Renal cortex interstitium (tissue), 11 donors: ENCODE data around the gene CAMKV. TPM values are rescaled to one million over a fixed set of nuclear protein-coding genes. Genes with fewer than 3 reads are reported as not detected.
"Not testable (repeated sequence)": the region's sequence is repeated elsewhere in the genome, so short reads cannot be mapped to it uniquely, and the experiment has no call there.

ENCODE experiments used
- DNase-seq, 11 donors: peaks; one replicate each; pipeline ENCODE4 v3.0.0-alpha.2; 2013; ENCODE audit warnings: low read depth in 9 of 11, low spot score in 4 of 11; ENCODE audit errors: extremely low read depth in 1 of 11
- polyA plus RNA-seq, 3 donors: library from polyadenylated mRNA; unstranded; fragments of 120-200 nt; gene quantifications; one replicate each; pipeline ENCODE4 v1.2.1, GENCODE V29; 2013; ENCODE audit not compliant: insufficient read length in 3 of 3

CAMKV gene
- polyA plus RNA-seq, 3 donors, result 0.16 to 0.18 (median 0.17) TPM

DNA sequence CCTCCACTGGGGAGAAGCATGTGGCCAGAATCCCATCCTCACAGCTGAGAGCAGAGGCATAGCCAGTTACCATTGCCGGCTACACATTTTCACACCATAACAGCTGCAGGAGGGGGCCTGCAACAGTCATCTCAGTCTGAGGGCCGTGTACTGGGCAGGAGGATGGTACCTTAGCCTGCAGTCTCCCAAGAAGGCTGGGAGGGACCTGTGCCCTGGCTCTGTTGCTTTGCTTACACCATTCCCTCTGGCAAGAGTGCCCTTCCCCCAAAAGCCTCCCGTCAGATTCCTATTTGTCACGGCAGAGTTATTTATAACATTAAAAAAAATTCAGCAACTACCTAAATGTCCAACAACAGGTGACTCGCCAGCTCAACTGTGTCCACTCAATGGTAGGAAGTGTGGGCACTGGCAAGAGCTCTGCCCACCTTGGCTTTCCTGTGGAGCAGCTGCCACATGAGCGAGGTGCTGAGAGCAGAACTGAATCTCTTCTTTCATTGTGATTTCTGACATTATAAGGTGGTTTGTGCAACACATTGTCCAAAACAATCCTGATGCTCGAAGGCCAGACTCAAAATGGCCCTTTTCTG is 4.4 kb downstream of the CAMKV start:
- no peak for DNase-seq

DNA sequence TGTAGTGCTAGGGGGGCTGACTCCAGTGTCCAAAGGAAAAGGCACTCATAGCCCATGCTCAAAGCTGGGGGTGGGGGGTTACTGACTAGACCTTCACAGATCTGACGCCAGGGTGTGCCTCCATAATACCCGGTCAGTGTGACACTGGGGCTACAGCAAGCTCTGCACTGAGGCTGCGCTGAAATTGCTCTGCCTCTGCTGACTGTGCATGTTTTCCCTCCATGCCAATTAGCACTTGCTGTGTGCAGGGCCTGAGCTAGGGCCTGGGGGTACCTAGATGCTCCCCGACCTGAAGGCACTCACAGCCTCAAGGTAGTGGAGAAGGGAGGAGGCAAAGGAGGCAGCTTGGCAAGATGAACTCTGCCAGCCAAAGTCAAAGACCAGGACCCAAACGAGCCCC is 5.2 kb downstream of the CAMKV start:
- no peak for DNase-seq

DNA sequence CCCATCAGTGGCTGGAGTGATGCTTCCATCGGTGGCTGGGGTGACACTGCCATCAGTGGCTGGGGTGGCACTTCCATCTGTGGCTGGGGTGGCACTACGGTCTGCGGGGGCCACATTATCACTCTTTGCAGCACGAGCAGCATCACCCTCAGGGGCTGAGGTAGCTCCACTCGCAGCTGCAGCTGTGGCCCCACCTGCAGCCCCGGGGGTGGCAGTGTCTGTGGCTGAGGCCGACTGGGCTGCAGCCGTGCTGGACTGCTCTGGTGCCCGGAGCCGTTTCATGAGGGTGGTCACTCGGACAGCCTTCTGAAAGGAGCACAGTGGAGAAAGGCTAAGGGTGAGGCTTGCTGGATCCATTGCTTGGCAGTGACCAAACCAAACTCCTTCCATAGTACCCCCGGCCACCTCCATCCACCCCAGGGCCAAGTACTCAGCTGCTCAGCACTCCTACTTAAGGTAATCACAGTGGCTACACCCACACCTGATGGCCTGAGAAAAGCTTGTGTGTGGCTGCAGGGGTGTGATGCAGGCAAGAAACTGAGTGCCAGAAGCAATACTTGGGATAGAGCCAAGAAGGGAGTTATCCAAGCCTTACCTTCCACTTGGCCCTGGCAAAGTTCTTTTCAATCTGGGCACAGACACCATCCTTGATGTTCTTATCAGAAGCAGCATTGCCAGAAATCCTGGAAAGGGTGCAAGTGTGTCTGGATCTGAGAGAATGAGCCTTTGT is 10.0 kb downstream of the CAMKV start:
- no peak for DNase-seq

DNA sequence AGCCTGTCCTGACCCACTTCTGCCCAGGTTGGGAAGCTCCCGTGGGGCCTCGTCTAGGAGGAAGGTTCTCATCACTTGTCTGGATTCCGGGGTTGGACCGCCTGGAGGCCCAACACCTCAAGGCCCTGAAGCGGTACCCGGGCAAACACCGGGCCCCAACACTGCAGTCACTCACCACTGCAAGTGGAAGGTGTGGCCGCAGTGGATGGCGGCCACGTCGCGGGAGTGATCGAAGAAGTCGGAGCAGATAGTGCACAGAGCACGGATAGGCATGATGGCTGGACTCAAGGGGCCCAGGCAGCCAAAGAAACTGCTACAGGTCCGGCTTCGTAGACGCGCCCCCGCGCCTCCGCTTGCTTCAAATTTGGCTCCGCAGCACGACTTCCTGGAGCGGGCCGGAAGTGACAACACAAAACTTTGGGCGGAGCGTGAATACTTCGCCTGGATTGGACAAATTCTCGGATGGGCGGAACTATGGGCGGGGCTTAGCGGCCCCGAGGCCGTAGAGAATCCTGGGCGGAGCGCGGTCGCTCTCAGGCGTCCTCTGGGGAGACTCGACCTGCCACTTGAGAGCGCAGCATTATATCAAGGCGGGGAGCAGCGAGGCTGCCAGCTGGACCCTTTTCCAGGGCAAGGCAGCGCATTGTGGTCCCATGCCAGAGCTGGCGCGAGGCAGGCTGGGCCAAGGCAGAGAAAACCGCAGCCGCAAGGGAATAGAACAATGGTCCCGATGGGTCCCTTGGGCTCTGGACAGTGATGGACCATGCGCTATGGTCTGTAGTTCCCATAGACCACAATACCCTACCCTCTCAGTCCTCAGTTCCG is 13.3 kb downstream of the CAMKV start, which contains the start of gene TRAIP:
TRAIP (minus strand) TSS at position 384 of the 825 bp plus-strand sequence; CDS start at position 273, 111 bp downstream.
- DNase-seq, result peak; percentile 86 to 95 (median 92)

DNA sequence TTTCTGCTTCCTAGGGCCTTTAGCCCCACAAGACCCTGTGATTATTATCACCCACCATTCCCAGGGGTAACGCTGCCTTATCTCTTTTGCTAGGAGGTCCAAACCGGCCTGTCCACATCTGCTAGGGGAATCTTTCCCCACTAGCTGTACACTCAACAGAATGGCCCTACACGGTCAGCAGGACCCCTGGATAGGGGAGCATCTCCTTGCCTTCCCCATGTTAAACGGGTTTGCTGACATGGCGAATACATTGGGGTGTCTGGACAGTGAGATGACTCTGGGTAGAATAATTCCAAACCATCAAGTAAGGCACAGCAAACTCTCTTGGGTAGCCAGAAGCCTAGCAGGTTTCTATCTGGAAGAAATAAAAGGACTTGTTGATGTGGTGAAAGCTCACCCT is 14.0 kb downstream of the CAMKV start:
- DNase-seq, result no peak

DNA sequence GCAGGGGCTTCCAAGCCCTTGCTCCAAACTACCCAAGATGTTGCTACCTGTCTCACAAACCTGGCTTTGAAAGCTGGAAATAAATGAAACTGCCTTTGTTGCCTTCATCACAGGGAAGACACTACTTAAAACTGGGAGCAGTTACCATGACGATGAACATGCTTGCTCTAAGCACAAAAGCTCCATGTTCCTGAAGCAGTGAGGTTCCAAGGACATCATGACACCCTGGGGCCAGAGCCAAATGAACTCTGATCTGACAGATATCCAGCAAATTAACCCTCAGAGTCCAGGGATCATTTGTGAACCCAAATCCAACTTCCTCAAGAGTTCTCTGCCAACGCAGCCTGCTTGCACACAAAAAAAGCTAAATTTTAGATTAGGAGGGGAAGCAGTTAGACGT is 24.0 kb downstream of the CAMKV start:
- no peak for DNase-seq

DNA sequence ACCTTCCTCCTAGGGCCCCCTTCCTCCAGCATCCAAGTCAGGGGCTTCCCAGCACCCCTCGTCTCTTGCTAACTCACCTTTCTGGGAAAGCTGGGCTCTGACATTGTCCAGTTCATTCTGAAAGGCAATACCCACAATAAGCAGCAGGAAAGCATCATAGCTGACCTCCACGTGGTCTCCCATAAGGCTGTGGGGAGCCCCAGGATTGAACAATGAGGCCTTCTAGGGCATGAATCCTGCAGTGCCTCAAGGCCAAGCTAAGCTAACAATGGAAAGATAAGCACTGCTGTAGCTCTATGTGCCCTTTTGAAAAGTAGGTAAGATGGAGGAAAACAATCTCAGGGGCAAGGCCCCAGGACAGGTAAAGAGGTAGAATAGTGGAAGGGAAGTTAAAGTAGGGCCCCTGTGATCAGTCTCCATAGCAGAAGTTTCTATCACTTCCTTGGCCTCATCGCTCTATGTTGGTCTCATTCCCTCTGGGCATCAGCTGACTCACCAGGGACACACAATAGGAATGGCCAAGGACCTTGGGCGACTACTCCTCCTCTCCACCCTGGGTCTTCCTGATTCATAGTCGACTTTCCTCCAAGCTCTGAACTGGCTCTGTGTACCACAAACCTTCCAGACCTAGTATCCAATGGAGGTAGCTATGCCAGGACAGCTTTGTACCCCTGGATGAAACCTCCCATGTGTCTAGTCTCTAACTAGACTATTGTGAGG is 25.1 kb downstream of the CAMKV start:
- DNase-seq, result no peak

DNA sequence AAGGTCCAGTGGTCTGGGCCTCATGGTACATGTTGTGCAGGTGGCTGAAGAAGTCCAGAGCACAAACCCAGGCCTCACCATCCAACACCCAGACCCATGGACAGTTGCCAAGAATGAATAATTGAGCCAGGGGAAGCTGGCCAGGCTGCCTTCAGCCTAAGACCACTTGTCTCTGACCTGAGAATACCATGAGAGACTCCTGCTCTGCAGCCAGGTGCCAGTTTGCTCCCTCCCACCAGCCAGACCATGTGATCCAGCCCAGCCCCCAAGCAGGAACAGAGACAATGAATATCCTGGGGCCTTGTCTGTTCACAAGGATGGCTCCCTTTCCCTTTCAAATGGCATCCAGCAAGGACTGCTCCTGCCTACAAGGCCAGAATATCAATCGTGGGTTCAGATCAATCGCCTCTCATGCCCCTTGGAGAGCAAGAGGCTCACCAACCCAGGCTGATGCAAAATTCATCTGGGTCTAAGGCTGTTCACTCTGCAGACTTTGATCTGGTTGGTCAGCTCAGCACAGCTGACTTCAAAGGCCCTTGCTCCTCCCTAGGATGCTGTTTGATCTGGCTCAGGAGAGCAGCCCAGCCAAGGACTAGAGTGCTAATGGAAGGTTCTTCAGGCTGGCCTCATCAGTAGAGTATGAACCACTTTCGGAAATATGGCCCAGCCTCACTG is 26.7 kb downstream of the CAMKV start:
- DNase-seq, result no peak

DNA sequence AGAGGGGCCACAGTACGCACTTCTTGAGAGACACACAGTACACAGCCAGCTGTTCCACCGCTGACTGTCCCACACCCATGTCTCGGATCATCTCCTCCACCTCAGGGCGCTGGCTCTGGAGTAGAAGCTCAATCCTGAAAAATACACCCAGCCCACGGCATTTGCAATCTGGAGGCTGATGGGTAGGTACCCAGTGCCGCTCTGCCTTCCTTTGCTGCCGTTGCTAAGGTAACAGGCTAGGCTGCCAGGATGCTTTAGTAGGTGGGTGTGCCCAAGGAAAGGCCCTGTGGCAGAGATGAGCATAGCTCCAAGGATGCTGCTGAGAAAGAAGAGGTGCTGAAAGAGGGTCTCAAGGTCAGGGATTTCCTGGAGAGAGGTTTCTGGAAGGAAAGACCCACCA is 27.9 kb downstream of the CAMKV start:
- no peak for DNase-seq

DNA sequence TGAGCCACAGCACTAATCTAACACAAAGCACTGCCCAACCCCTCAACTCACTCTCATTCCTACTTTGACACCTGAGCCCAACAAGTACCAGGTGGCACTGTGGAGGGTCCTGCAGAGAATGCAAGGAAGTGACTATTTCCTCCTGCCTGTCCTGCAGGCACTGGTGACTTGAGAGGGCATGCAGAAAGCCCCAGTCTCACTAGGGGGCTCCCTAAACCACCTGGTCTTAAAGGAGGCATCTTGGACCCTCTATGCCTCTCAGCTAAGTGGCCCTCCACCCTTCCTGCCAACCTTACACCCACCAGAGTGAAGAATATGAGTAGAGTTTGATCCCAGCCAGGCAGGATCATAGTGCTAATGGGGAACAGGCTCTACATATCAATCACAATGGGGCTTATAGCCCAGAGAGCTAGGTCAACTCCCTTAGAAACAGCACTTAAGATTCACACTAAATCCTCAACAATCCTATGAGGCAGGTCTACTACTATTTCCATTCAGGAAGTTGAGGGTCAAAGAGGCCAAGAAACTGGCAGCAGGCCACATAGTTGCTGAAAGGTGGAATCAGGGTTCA is 28.5 kb downstream of the CAMKV start:
- peak in 1 of 11 donors; percentile 3 for DNase-seq

DNA sequence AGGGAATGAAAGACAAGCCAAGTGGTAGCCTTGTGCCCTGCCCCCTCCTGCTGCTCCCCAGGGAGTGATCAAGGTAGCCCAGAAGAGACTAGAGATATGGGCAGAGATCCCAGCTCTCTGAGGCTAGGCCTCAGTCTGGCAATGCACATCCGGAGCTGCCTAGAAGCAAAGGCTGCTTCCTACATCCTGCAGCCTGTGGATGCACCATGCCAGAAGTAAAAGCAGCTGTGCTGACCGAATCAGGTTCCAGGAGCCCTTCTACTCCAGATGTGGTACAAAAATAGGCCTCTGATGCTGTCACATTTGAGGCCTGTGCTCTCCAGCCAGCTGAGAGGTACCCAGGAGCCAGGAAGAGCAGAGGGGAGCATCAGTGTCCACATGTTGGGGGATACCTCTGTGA is 29.3 kb downstream of the CAMKV start:
- no peak for DNase-seq

DNA sequence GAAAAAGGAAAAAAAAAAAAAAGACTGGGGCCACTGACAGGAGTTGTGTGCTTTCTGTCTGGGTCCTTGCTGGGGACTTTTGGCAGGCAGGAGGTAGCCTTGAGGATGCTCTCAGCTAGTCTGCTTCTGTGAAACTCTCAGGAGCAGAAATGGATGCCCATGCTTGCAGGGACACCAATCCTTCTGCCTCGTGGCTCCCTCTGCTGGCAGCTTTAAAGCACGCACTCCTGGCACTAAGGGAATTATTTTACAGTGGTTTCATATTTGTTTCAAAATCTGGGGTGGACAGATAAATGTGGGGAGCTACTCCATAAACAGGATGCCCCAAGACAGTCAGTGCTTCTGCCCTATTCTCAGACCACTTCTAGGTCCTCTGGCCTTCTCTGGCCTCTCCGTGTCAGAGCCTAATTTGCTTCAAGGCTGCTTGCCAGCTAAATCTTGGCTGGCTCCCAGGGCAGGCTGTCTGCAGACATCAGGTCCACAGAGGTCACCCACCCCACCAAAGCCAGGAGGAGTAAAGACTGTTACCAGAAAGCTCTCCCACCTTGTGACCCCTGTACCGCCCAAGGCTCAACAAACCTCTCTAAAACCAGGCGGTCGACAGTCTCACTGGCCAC is 30.4 kb downstream of the CAMKV start:
- peak; percentile 47 to 77 (median 62) for DNase-seq

DNA sequence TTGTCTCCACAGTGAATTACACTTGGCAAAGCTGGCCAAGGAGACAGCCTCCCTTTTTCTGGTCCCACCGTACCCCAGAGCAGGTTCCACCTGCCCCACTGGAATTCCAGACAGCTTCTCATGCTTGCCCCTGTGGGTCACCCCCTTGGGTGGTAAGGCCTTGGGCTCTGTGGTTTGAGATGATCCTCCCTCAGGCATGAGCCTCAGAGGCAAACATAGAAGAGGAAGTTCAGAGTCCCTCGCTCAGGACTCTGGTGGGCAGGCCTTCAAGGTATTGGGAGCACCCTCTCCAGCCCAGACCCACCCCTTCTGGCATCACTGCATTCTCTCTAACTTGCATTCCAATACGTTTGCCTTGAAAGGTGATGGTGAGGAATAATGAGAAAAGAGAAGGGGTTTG is 38.4 kb downstream of the CAMKV start:
- no peak for DNase-seq

DNA sequence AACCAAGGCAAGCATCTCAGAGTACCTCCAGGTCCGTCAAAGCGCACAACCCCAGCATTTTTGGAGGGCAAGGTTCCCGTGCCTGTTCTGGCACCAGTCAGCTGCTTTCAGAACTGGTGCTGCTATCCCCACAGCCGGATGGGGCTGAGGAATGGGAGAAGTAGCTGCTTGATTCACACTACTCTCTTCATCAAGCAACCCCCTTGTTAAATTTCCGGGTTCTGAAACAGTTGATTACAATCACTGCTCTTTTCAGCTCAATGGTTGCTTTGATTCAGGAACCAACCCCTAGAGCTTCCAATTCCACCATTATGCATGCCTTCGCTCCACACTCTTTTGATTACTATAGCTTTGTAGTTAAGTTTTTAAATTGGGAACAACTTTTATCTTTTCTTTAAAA is 43.7 kb downstream of the CAMKV start:
- DNase-seq, result no peak

DNA sequence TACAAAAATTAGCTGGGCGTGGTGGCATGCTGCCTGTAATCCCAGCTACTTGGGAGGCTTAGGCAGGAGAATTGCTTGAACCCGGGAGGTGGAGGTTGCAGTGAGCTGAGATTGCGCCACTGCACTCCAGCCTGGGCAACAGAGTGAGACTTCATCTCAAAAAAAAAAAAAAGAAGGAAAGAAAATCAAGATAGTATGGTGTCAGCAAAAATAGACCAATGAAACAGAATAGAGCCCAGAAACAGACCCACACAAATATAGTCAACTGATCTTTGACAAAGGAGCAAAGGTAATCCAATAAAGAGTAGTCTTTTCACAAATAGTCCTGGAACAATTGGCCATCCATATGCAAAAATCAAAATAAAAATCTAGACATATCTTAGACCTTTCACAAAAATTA is 46.6 kb downstream of the CAMKV start:
- not testable (repeated sequence) for DNase-seq

DNA sequence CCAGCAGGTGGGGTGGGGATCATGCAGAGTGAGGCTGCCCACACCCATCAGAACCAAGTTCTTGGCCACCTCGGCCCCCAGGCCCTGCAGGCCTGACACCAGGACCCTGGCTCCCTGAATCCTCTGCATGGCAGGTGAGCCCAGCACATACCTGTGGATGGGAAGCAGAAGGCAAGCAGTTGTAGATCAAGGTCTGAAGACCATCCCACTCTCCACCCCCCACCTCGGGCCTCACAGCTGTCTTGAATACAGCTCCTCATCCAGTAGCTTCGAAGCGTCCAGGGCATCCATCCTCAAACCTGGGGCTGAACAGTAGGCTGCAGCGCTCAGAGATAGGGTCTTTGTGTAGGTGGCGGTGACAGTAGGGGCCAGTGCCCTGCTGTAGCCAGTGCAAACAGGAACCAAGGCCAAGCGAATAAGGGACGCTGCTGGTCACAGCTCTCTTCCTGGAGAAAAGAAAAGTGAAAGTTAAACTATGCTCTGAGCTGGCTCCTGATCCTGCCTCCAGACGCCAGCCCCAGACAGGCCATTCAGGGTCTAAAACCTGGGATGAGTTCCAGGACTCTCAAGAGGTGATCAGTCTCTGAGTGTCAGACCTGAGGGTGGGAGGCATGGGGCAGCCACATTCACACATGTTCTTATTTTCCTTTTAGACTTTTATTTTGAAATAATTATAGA is 56.1 kb downstream of the CAMKV start, which contains the start of gene UBA7:
UBA7 (minus strand) TSS at position 457 of the 678 bp plus-strand sequence; CDS start at position 291, 166 bp downstream.
- peak in 6 of 11 donors; percentile 45 to 68 (median 50) for DNase-seq

DNA sequence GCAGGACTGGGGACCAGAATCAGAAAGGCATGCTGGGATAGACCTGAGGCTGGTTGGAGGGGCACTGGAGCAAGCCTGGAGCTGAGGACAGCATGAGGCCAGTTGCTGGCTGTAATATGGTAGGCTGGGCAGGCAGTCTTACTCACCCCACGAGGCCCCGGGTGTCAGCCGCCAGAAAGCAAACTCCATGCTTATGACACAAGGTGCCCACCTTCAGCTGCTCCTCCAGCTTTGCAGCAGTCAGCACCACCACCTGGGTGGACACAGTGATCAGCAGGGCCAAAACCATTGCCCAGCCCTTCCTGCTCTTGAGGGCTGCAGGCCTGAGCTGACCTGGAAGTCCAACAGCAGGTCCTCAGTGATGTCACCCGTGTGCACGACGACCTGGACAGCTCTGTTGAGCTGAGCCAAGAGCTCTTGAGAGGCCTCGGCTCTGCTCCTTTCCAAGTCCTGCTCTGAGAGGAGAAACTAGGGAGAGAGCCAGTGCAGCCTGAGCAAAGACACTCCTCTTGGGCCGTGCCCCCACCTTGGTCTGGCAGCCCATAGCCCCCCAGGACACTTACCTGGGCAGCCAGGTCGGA is 56.7 kb downstream of the CAMKV start:
- no peak for DNase-seq
